ENCODE measurements around the gene TBC1D30.

The TBC1D30 gene

DNA sequence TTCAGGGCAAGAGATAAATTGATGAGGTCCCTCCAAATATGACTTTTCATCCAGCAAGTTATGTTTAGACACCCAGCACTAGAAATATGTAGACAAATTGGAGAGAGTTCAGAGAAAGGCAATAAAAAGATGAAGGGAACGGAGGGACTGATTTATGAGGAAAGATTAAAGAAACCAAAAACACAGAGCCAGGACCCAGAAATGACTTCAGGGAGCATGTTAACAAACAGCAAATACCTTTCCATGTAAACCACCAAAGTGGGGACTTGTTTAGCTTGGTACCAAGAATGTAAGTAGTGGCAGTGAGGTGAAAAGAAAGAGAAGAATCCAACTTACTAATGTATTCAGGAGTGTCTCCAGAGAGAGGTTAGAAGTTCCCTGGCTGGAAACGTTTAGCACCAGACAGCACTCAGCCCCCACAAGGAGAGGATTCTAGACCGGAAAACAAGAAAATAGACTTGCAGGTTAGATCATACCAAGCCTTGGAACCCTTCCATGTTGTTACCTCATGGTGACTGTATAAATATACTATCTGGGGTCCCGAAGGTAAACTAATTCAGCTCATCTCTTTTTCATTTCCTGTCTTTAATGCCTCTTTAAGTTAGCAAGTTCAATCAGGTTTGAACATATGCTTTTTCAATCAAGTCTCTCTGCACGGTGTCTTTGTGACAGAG, 79.2 kb downstream of the TBC1D30 start:
- Mint-ChIP-seq H3K4me1 (no peaks in the 10 kb centered on the region), H3K4me3 (no peak overlapping the region), H3K27me3 (peaks cover 18% of the 10 kb centered on the region), H3K9me3 (no peaks in the 10 kb centered on the region), H3K36me3 (no peaks in the 10 kb centered on the region), H3K27ac (no peak overlapping the region)
- ATAC-seq = no peak

DNA sequence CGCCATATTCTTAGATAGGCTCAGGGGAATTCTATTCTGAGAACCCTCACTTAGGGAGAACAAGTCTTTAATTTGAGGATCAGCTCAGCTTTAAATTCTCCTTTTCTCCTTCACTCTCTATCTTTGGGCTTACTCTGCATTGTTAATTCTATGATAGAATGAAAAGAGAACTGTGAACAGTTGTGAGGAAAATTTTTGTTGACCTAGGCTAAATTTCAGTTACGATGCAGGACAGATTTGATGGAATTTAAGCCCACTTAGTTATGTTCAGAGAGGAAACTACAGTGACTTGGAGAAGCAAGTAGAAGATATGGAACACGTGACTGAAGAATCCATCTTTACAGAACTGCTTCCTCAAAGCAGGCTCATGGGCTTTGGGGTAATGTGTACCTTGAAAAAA, 82.7 kb downstream of the TBC1D30 start:
- no peak overlapping the region for H3K27ac Mint-ChIP-seq
- H3K27me3 Mint-ChIP-seq = peaks cover 21% of the 10 kb centered on the region
- no peaks in the 10 kb centered on the region for H3K36me3 Mint-ChIP-seq
- H3K4me1 Mint-ChIP-seq = no peaks in the 10 kb centered on the region
- ATAC-seq = no peak
- H3K9me3 Mint-ChIP-seq = no peaks in the 10 kb centered on the region
- no peak overlapping the region for H3K4me3 Mint-ChIP-seq

DNA sequence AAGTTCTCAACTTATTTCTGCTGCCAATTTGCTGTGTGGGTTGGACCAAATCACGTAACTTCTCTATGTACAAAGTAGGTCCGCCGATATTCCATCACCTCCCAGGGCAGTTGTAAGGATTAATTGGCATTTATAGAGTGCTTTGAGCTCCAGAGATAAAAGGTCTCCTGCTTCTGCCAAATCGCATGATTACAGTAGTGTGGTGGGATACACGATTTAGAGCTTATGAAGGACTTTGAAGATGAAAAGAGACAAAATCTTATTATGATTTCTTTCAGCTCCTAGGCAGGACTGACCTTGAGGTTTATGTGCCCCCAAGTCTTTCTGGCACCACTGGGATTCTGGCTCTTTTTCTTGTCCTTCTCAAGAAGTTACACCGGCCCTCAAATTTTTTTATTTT, 84.7 kb downstream of the TBC1D30 start:
- ATAC-seq = no peak
- H3K9me3 Mint-ChIP-seq = no peaks in the 10 kb centered on the region
- H3K4me3 Mint-ChIP-seq = no peak overlapping the region
- peaks cover 23% of the 10 kb centered on the region for H3K27me3 Mint-ChIP-seq
- H3K36me3 Mint-ChIP-seq = no peaks in the 10 kb centered on the region
- H3K4me1 Mint-ChIP-seq = no peaks in the 10 kb centered on the region
- no peak overlapping the region for H3K27ac Mint-ChIP-seq

DNA sequence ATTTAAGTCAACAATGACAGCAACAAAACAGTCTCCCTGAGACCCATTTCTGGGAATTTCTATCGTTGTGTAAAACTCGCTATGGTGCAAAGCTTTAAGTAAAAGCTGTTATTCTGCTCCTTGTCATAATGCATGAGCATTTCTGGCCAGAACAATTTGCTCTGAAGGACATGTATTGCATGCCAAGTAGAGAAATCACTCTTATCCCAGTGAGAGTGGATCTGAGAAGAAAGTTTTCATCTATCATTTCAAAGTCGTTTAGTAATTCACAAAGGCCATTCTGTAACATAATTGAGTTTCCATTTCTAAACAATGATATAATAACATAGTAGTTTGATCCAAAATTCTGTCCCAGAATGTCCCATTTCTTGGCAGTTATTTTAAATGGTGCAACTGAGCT, 86.6 kb downstream of the TBC1D30 start:
- no peaks in the 10 kb centered on the region for H3K4me1 Mint-ChIP-seq
- ATAC-seq = no peak

DNA sequence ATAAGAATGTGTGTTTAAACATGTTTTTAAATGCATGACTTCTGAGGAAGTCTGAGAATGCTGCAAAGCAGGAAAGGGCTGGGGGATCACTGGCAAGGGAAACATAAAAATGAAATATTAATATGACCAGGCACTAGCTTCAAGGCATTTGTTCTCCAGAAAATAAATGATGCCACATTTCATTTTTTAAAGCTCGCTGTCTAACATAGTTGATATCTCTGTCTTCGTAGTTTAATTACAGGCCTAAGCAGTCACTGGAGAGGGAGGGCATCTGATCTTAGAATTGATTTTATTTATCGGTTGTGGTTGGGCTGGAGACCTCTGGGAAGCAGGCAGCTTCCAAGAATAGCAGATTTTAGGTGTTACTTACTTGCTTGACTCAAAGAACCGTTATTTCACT, 87.5 kb downstream of the TBC1D30 start:
- Mint-ChIP-seq H3K36me3 (no peaks in the 10 kb centered on the region), H3K27ac (no peak overlapping the region), H3K9me3 (no peaks in the 10 kb centered on the region), H3K4me1 (no peaks in the 10 kb centered on the region), H3K4me3 (no peak overlapping the region), H3K27me3 (peaks cover 23% of the 10 kb centered on the region)
- ATAC-seq = no peak

More for the DNA sequence above, 86.6 kb downstream of the TBC1D30 start:
- peaks cover 23% of the 10 kb centered on the region for H3K27me3 Mint-ChIP-seq
- H3K4me3 Mint-ChIP-seq = no peak overlapping the region
- H3K27ac Mint-ChIP-seq = no peak overlapping the region
- H3K36me3 Mint-ChIP-seq = no peaks in the 10 kb centered on the region
- H3K9me3 Mint-ChIP-seq = no peaks in the 10 kb centered on the region

DNA sequence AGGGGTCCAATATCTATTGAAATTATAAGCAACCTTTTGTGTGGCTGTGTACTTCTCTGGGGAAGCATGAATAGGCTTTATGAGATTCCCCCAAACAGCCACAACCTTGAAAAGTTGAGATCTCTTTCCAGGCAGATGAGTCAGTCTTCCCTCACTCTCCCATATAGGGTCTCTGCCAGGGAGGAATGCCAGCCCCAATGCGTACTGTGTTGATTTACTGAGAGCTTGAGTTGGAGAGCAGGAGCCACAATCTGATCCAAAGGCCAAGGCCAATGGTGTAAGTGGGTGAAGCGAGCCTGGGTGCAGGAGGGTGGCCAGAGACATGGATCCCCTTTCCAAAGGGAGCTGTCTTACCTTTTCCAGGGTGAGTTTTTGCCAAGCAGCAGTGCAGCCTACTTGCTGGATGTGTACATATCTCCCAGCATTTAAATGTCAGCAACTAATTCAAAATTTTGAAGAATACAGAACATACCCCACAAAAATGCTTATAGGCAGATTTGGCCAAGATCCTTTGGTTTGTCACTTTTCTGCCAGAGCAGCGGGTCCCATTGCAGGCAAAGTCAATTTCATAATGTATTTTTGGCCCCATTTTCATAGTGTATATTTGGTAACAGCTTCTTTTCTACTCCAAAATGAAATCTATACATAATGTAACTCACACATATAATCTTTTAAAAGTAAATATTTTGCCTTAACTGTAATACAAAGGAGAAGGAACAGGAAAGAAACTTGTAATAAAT, 88.2 kb downstream of the TBC1D30 start:
- Mint-ChIP-seq H3K27ac (no peak overlapping the region), H3K9me3 (no peaks in the 10 kb centered on the region), H3K4me1 (no peaks in the 10 kb centered on the region), H3K27me3 (peaks cover 23% of the 10 kb centered on the region), H3K36me3 (no peaks in the 10 kb centered on the region), H3K4me3 (no peak overlapping the region)
- no peak for ATAC-seq

DNA sequence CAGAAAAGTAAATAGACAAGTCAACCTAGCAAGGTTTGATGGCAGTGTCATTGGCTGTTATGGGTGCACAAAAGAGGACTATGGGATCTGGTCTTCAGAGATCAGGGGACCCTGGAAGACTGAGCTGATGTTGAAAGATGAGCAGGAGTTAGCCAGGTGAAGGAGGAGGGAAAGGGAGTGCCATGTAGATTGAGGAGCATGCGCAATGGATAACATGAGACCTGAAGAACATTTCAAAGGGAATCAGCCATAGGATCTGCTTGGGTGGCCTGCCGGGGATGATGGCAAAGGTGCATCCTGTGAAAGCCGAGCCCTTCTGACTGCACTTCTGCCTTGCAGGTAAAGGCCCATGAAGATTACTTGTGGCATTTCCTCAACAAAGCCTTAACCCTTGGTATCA, 90.8 kb downstream of the TBC1D30 start:
- Mint-ChIP-seq H3K27me3 (peaks cover 30% of the 10 kb centered on the region), H3K4me1 (no peaks in the 10 kb centered on the region), H3K36me3 (no peaks in the 10 kb centered on the region), H3K9me3 (no peaks in the 10 kb centered on the region), H3K4me3 (no peak overlapping the region), H3K27ac (no peak overlapping the region)
- ATAC-seq = no peak

DNA sequence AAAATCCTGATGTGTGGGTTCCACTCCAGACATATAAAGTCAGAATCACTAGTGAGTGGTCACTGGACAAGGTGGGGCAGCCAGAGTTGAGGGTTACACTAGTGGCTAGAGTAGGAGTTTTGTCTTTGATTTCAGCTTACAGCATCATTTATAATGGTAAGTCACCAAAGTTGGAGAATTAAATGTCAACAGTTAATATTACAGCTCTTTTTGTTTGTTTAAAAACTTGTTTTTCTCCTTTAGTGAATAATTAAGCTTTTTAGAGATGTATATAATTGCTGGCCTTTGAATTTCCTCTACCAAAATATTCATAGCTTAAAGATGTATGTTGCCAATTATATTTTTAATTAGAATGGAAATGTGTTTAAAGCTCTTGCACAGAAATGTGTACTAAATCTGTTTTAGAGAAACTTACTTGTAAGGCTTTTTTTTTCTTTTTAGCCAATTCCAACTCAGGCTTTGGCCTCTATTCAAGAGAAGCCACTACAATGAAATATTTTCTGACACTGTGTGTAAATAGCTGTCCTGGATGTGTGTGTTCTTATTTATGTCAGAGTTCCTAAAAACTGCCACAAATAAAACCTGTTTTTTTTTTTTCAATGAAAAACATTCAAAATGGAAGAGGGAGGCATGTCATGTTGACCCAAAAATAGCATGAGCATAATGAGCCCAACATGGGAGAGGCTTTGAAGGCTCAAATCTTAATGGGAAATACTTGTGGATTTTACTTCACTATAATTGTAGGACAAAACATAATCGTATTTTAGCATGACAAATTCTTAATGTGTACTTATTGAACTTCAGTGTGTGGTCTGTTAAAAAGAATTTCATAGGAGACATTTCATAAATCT, 92.2 kb downstream of the TBC1D30 start:
- Mint-ChIP-seq H3K4me3 (no peak overlapping the region), H3K4me1 (no peaks in the 10 kb centered on the region), H3K27me3 (peaks cover 36% of the 10 kb centered on the region)

DNA sequence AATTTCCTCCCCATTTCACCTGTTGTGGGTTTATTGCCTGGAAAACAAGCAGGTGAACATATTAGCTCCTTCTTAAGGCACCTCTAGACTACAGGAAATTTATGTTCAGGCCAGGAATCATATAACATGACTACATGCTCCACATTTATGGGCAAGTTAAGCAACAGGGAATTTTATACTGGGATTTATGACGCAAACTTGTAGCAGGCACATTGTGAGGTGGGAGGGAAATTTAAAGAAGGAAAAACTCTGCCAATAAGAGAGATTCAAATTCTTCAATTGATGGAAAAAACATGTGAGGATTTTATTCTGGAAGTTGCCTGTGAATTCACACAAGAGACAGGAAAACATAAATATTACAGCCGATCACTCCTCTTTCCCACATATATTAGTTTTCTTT, 93.9 kb downstream of the TBC1D30 start:
- H3K36me3 Mint-ChIP-seq = no peaks in the 10 kb centered on the region
- H3K4me1 Mint-ChIP-seq = no peaks in the 10 kb centered on the region
- no peak overlapping the region for H3K27ac Mint-ChIP-seq
- no peak overlapping the region for H3K4me3 Mint-ChIP-seq
- no peak for ATAC-seq
- no peaks in the 10 kb centered on the region for H3K9me3 Mint-ChIP-seq
- peaks cover 22% of the 10 kb centered on the region for H3K27me3 Mint-ChIP-seq

More for the DNA sequence above, 92.2 kb downstream of the TBC1D30 start:
- H3K36me3 Mint-ChIP-seq = no peaks in the 10 kb centered on the region
- no peak overlapping the region for H3K27ac Mint-ChIP-seq
- no peaks in the 10 kb centered on the region for H3K9me3 Mint-ChIP-seq
- ATAC-seq = no peak

DNA sequence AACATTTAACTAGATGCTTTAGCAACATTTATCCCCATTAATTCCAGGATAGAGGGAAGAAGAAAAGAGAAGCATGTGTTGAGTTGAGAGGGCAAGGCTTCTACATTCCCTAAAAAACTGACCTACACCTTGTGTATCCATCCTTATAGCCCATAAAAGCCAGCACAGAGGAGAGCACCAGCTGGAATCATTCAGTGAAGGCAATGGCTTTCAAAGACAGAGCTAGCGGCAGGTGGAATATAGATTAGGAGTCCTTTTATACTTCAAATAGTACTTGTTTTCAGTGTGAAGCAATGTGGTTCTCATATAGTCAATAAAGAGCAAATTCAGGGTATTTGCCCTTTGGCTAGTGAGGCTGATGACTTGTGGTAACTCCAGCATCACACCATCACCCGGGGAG, 94.4 kb downstream of the TBC1D30 start:
- H3K9me3 Mint-ChIP-seq = no peaks in the 10 kb centered on the region
- H3K4me3 Mint-ChIP-seq = no peak overlapping the region
- H3K4me1 Mint-ChIP-seq = no peaks in the 10 kb centered on the region
- H3K27ac Mint-ChIP-seq = no peak overlapping the region
- peaks cover 18% of the 10 kb centered on the region for H3K27me3 Mint-ChIP-seq
- H3K36me3 Mint-ChIP-seq = no peaks in the 10 kb centered on the region
- no peak for ATAC-seq

DNA sequence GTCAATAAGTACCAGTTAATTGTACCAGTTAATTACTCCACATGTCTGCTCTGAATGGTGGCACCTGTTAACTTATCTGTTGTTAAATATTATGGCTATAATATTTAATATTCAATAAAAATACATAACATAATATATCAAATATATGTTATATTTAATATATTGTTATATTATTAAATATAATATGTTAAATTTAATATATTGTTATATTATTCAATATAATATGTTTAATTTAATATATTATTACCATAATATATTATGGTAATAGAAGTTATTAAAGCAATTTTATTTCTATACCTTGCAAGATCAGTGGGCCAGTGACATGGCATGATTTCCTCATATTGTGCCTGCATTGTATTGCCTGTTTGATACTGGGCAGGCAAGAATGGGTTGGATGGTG, 98.4 kb downstream of the TBC1D30 start:
- no peak overlapping the region for H3K27ac Mint-ChIP-seq
- no peak for ATAC-seq
- peaks cover 32% of the 10 kb centered on the region for H3K27me3 Mint-ChIP-seq
- H3K4me1 Mint-ChIP-seq = no peaks in the 10 kb centered on the region
- no peaks in the 10 kb centered on the region for H3K9me3 Mint-ChIP-seq
- H3K4me3 Mint-ChIP-seq = no peak overlapping the region
- H3K36me3 Mint-ChIP-seq = no peaks in the 10 kb centered on the region

DNA sequence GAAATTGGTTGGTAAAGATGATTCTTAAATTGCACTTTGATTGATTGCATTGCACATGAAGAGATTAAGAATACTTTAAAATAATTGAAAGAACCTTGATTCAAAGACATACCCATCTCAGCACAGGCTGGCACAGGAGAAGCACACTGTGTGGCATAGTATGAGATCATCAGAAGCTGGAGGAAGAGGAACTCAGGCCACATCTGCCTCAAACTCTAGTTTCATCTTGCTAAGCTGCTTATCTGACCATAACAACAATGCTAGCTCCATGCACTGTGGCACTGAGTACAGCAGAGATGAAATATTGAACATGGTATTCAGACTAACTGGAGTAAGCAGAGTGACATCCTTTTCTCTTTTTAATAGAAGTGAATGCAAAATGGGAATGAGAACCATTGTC, 99.1 kb downstream of the TBC1D30 start:
- Mint-ChIP-seq H3K4me3 (no peak overlapping the region), H3K27ac (no peak overlapping the region), H3K9me3 (no peaks in the 10 kb centered on the region), H3K36me3 (no peaks in the 10 kb centered on the region), H3K27me3 (peaks cover 29% of the 10 kb centered on the region), H3K4me1 (no peaks in the 10 kb centered on the region)
- peak; percentile 56 for ATAC-seq
